GM19023 (cell line): ENCODE measurements around the gene GSTCD.
"Not testable (repeated sequence)": the region's sequence is repeated elsewhere in the genome, so short reads cannot be mapped to it uniquely, and the experiment has no call there.

ENCODE experiments used
- ATAC-seq: cut with Tn5 transposase; IDR thresholded peaks from one replicate; pipeline ENCODE4 v1.9.1; 2021; ENCODE audit warnings: mild to moderate bottlenecking, moderate library complexity; ENCODE audit not compliant: unreplicated experiment

The GSTCD gene

DNA sequence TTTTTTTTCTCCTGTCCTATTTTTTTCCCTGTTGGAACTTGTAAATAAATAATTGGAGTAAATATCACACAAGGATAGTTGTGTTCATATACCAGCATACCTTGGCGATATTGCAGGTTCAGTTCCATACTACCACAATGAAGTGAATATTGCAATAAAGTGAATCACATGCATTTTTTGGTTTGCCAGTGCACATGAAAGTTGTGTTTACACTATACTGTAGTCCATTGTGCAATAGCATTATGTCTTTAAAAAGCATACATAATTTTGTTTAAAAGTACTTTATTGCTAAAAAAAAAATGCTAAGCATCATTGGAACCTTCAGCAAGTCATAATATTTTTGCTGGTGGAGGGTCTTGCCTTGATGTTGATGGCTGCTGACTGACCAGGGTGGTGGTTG, 88.6 kb downstream of the GSTCD start:
- no peak for ATAC-seq

GRCh38 chr4:105805501-105806120, 97.0 kb downstream of the GSTCD start:
- no peak for ATAC-seq

GRCh38 chr4:105807496-105807895, 98.9 kb downstream of the GSTCD start:
- no peak for ATAC-seq

DNA sequence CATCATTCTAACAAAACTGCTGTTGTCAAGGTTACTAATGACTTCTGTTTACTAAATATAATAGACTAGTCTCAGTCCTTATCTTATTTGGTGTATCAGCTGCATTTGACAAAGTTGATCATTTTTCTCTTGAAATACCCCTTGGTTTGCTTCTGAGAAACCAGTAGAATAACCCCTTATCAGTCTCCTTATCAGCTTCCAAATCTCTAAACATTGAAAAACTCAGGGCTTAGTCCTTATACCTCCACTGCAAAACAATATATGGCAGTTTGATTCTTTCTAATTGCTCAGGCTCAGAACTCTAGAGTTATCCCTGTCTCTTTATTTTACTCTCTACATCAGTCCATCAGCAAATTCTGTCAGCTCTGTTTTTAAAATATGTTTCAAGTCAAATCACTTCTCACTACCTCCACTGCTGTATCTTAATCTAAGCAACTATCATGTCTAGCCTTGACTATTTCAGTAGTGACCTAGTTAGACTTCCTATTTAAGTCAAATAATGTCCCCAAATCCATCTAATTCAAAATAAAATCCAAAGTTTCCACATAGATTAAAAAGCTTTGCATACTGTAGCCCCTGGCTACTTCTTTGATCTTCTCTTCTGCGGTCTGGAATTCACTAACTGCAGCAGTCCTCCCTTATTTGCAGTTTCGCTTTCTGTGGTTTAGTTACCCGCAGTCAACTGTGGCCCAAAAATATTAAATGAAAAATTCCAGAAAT, 99.6 kb downstream of the GSTCD start:
- no peak for ATAC-seq

DNA sequence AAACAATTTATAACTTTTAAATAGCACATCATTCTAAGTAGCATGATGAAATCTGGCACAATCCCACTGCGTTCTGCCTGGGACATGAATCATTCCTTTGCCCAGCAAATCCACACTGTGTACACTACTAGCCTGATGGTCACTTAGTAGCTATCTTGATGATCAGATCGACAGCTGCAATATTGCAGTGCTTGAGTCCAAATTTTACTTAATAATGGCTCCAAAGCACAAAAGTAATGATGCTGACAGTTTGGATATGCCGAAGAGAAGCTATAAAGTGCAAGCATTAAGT, 100.1 kb downstream of the GSTCD start:
- ATAC-seq, result no peak

DNA sequence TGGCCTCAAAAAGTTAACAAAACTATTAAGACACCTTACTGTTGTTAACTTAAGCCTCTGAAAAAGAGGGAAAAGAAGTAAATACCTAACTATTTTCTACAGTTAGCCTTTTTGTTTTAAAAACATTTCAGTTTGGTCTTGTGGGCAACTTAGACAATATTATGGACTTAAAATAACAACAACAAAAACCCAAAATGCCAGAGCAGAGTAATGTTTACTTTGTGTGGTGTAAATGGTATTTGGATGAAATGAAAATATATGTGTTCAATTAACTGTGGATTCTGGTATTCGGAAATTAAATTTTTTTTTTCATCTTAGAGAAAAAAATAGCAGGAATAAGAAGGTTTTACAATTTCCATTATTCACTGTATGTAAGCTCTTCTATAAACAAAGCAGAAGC, 107.1 kb downstream of the GSTCD start:
- ATAC-seq, result no peak

DNA sequence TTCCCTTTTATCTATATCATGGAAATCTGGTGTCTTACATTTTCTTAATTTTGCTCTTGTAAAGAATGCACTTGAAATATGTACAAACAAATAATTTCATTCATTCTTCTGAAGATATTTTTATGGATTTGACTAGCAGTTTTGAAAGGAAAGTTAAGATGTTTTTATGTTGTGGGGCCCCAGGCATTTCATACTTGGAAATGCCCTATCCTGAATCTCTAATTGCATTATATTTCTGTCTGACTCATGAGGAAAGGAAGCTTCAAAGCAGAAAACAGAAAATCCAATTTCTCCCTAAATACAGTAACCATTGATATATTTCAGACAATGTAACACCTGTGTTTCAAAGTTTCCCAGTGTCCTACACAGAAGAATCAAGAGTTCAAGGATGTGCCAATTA, 113.5 kb downstream of the GSTCD start:
- ATAC-seq, result no peak

GRCh38 chr4:105828074-105828473, 119.5 kb downstream of the GSTCD start:
- ATAC-seq, result no peak

DNA sequence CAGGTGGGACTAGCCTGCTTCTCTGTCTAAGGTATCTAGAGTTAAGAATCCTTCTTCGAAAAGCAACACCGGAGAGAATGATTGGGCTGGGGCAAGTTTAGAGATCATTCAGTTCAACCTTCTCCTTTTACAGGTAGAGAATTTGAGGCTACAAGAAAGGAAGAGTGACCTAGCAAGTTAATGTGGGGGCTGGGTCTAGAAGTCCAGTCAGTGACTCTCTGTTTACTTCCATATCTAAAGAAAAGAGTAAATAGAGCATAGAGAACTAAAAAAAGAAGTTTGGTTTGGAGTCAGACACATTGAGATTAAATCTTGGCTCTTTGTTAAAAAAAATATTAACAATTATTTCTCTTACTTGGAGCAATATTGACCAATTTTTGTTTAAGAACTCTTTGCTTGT, 122.6 kb downstream of the GSTCD start:
- ATAC-seq, result no peak

- ATAC-seq, result no peak
Observed at GRCh38 chr4:105835177-105835576, 126.6 kb downstream of the GSTCD start.

- no peak for ATAC-seq
Observed at GRCh38 chr4:105836537-105836936, 128.0 kb downstream of the GSTCD start.

DNA sequence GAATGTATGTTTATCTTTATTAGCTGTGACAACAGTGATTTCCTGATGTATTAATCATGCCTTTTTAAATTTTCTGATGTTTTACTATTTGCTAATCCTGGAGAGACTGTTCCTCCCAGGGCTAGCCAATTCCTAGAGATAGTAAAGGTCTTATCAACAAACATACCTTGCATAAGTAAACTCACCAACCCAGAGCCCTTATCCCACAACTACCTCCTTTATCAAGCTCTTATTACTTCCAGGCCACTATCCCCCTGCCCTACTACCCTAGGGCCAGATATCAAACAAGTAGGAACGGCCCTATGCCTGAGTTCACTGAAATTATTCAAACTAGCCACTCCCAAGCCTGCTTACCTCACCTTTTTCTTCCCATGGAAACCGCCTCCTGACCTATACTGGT, 128.5 kb downstream of the GSTCD start:
- no peak for ATAC-seq

DNA sequence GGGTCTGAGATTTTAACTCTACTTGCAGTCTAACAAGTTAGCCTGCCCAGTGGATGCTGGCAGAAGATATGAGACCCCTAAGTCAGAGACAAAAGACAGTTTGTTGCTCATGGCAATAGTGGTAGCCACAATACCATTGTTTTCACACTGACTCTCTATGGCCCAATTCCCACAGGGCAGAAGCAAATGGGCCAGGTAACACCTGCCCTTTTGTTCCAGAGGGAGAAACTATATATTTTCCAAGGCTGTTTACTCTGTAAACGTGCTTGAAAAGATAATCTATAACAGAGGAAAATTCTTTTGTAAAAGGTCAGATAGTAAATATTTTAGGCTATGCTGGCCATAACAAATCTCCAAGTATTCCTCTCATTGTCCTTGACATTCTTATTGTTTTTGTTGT, 129.5 kb downstream of the GSTCD start:
- ATAC-seq, result no peak

- no peak for ATAC-seq
Observed at GRCh38 chr4:105840426-105841174, 132.0 kb downstream of the GSTCD start.

GRCh38 chr4:105843941-105844340, 135.4 kb downstream of the GSTCD start:
- no peak for ATAC-seq

DNA sequence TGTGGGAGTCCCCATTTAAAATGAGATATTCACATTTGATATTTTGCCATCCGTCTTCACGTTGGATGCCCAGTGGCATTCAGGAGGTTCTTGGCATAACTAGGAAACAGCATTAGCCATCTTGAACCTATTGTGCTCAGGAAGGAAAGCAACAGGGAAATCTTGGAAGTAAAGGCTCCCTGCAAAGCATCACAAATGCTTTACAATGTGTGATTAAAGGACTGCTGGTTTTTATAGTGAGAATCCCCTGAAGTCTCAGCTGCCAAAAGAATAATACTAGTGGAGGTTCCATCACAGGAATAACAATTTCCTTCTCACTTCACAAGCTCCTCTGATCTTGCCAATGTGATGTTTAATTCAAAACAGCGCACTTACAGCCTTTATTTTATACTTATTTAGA, 137.0 kb downstream of the GSTCD start:
- ATAC-seq, result no peak

DNA sequence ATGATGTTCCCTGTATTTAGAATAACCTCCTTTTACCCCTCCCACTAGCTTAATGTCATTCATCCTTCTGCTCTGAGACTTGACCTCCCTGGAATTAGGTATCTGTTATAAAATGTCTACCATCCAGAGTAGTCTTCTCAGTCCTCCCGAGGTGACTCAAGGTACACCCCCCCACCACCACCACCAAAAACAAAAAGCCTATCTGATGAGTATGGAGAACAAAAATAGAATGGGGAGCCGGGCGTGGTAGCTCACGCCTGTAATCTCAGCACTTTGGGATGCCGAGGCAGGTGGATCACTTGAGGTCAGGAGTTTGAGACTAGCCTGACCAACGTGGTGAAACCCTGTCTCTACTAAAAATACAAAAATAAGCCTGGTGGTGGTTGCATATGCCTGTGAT, 139.8 kb downstream of the GSTCD start:
- not testable (repeated sequence) for ATAC-seq

DNA sequence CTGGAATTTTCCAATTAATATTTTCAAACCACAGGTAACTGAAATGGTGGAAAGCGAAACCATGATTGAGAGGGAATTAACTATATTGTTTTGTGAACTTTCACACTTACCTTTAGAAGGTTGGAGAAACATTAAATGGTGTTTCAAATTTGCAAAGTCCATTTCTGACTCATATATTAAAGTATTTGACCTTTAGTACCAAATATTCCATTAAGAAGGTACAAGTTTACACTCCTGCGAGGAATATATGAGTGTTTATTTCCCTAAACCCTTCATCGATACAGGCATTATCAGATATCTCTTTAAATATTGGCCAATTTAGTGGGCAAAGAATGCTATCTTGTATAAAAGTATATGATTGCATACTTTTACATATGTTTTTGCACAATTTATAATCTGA, 142.6 kb downstream of the GSTCD start:
- no peak for ATAC-seq

GRCh38 chr4:105852230-105852629, 143.6 kb downstream of the GSTCD start:
- not testable (repeated sequence) for ATAC-seq

GRCh38 chr4:105858466-105859040, 150.0 kb downstream of the GSTCD start:
- ATAC-seq, result no peak

GRCh38 chr4:105859233-105859632, 150.6 kb downstream of the GSTCD start:
- no peak for ATAC-seq

GRCh38 chr4:105870963-105871362, 162.4 kb downstream of the GSTCD start:
- ATAC-seq, result no peak
